NCI-H524 treated with DMSO at 0.1 percent for 48 hours (cell line): ENCODE data around the gene COTL1.

ENCODE experiments used
- DNase-seq: peaks from one replicate; lab custom pipeline; 2025; lab: John Stamatoyannopoulos, UW

The COTL1 gene

DNA sequence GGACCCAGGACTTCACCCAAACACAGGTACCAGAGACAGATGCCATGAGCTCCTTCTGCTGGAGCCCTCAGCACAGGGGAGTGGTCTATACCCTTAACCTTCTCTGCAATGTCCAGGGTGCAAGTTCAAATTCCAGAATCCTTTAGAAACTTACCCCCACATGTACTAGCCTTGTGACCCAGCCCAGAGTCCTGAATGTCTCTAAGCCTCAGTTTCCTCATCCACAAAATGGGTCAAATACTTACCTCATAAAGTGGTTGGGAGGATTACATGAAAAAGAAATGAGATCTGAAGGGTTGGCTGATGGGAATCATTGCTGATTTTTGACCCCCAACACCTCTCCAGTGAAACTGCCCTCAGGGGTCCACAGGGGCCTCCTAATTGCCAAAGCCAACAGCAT lies 21.7 kb downstream of the COTL1 start:
- no peak for DNase-seq

DNA sequence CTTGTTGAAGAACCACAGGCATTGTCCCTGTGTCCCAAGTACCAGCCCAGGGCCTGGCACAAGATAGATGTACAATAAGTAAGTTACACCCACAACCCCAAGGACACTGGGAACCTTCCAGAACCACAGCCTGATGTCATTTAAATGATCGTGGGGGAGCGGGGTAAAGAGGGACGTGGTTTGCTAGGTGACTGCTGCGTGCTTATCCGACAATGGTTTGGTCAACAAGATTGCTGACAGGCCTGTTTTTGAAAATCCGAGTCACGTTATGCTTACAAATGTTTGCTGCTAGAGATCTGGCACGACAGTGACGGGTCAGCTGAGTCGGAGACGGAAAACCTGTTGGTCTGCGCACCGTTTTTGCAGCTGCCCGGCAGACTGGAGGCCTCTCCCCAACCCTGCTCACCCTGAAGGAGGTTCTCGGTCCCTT lies 22.8 kb downstream of the COTL1 start:
- no peak for DNase-seq

DNA sequence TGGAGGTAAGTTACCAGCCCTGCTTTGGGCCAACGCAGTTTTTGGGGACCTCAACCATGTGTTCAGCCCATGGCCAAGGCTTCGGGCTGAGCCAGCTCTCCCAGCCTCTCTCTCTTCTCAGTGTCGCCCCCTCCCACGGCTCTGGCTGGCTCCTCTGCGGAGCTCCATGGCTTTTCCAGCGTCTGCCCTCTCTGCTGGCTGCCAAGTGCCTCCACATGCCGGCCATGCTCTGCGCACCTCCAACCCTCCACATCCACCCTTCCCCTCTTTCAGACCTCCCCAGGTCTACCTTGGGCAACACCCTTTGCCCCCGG lies 23.2 kb downstream of the COTL1 start:
- no peak for DNase-seq

DNA sequence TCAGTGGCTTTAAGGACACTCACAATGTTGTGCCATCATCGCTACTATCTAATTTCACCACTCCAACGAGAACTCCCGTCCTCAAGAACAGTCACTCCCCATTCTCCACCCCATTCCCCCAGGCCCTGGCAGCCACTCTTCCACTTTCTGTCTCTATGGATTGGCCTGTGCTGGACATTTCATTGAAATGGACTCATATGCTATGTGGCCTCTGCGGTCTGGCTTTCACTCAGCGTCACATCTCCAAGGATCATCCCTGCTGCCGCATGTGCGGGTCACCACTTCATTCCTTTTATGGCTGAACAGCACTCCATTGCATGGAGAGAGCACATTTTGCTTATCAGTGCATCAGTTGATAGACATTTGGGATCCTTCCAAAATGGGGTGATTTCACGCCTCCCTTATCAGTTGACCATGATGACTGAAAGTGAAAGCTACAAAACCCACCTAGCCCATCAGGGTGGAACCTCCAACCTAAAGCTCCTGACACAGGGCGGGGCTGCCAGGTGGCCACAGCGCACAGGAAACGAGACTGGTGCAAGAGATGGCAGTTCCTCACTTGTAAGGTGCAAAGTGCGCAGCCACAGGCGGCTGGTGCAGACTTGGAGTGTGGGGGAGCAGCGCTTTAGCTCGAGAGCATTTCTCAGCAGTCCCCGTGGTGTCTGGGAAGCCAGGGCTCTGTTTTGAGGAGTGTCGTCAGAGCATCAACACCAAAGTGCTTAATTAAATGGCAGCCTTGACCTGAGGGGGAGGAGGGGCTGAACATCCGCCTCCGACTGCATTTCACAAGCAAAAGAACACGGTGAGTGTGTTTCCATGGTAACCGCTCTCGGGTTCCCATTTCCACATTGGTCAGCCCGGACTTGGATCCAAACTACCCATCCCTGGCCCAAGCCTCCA lies 23.8 kb downstream of the COTL1 start:
- DNase-seq: no peak

DNA sequence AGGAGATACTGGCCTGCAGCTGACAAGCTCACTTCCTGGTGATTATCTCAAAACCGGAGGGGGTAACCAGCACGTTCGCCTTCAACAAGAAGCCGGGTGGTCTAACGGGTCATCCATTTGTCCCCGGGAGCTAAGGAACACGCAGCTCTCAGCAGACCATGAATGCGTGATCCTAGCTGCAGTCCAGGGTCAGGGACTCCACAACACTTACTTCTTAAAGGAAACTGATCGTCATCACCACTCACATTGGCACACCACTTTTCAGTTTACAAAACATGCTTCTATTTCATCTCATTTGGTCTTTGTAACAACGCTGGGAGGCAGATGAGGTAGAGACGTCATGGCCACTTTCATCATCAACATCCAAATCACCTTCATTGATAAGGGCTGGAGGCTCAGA lies 25.2 kb downstream of the COTL1 start:
- no peak for DNase-seq

DNA sequence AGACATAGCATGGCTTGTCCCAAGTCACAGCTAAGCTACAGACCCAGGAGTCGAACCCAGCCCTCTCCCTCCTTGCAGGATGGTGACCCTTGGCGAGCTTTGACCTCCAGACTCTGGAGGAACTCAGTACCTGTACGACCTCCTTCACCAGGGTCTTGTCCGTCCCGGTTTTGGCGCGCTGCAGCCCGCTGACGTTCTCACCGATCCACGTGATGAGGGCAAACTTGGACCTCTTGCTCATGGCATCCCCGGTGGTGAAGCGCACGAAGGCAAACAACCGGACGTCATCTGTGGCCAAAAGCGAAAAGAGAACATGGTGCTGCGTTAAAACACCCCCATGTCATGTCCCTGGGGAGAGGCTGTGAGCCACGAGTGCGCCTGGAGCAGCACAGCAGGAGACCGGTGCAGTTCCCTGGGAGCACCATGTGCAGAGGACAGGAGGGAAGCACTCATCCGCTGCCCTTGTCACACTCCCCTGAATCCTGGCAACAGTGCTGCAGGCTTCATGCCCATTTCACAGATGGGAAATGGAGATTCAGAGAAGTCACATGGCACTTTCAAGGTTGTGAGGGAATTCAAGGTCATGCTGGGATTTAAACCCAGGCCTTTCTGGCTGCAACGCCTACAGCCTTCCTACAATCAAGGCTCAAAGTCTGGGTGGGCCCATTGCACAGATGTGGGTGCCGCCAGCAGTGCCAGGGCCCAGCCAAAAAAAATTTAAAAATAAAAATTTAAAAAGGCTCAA lies 27.7 kb downstream of the COTL1 start:
- DNase-seq: no peak

DNA sequence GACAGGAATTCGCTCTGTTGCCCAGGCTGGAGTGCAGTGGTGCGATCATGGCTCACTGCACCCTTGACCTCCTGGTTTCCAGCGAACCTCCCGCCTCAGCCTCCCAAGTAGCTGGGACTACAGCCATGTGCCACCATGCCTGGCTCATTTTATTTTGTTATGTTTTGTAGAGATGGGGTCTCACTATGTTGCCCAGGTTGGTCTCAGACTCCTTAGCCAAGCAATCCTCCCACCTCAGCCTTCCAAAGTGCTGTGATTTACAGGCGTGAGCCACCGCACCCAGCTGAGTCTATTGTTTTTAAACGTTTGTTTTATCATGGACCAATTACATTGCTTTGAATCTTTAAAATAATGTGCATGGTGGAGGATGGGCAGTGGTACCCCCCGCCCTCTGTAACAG lies 28.9 kb downstream of the COTL1 start:
- DNase-seq: no peak

DNA sequence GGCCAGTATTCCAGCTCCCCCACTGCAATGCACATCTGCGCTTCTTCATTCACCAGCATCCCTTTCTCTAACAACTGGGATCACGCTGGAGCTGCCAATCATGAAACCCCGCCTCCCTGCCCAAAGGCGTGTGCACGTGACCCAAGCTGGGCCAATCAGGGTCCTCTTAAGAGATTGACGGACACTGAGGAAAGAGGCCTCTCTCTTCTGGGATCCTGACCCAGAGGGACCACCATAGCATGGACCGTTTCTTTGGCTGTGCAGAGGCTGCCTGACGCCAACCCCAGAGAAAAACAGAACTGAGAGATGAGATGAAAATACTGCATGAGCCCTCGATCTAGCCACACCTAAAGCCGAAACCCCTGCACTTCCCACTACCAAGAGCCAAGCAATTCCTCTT lies 32.0 kb downstream of the COTL1 start:
- no peak for DNase-seq

DNA sequence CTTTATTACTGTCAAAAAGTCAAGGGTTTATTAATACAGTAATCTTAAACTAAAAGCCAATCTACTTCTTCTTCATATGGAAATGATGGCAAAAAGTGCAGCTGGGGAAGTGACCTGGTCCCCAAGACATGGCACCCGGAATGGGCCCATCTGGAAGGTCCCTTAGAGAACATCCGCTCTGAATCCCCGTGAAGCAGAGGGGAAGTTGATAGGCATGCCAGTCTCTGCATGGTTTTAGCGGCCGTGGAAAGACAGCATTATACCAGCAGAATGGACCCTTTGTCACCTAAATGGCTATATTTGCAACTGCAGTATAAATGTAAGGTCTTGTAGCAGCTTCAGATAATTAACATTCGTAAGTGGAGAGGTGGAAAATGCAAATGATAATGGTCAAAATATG lies 32.4 kb downstream of the COTL1 start:
- DNase-seq: no peak

DNA sequence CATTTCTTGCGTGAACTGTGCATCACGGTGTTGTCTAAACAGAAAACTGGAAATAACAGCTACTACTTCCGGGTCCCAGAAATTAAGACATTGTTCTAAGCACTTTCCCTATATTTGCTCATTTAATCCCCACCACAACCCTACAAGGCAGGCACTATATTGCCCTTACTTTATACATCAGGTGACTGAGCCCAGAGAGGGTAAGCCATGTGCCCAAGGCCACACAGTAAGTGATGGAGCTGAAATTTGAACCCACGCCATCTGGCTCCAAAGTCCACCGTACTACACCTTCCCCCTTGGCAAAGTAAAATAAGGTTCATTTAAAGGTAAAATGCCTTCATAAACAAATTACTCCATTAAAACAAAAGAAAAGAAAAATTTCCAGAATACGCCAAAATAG lies 33.2 kb downstream of the COTL1 start:
- no peak for DNase-seq

DNA sequence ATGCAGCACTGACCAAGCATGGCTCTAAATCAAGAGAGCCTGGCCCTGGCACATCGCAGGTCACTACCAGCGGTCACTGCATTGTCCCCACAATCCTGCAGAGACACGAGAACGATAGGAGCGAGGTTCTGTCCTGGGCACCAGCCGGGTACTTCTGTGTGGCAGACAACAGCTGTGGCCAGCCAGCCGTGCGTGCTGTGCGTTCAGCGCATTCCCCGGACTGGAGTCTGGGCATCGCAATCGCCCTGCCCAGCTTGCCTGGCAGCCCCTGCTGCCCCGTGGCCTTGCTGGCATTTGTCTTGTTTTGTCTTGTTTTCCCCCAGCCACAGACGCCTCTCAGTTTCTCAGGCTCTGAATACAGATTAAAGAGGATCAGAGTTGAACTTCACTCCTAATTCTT lies 33.9 kb downstream of the COTL1 start:
- no peak for DNase-seq

DNA sequence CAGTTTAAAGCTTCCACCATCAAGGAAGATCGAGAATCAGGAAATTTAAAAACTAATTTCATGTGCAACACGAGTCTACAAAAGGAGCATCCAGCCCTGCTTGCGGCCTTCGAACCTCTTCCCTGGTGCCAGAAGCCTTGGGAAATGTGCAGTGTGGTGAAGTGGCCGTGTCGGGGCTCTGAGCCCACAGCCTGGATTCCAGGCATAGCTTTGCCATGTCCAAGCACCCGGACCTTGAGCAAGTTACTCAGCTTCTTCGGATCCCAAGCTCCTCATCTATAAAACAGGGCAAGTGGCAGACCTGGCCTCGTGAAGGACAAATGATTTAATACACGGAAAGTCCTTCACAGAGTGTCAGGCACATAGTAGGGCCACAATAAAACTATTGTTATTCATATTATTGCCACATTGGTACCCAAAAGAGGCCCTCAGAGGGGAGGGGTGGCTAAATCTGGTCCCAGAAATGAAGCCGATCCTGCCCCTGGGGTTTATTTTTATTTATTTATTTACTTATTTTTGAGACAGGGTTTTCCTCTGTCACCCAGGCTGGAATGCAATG lies 34.8 kb downstream of the COTL1 start:
- DNase-seq: no peak

DNA sequence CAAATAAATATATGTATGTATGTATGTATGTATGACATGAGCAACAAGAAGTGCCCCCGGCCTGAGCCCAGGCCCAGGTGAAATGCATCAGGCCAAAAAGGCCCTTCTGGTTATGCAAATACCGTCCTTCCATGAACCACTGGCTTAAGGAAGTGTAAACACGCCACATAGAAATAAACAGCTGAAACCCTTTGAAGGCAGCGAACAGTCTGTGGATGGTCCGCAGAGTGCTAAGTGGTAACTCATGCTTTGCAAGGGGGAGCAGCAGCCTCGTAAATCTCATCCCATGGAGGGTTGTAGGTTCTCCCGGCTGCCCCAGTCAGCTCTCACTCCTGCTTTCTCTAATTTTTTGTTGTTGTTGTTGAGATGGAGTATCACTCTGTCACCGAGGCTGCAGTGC lies 36.7 kb downstream of the COTL1 start:
- no peak for DNase-seq

DNA sequence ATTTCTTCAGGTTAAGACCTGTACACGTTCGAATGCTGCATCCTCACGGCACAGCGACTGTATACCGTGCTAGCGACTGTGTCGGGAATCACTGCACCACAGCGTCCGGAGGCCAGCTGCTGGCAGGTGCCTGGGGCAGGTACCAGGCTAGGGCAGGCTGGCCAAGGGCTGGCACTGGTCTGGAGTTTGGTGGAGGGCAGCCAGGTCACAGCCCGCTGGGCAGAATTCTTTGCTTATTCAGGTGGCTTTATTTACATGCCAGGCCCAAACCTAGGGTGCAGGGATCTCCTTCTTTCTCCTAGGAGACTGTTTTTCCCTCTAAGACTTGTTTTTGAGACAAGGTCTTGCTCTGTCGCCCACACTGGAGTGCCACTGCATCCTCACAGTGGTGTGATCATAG lies 37.9 kb downstream of the COTL1 start:
- no peak for DNase-seq

DNA sequence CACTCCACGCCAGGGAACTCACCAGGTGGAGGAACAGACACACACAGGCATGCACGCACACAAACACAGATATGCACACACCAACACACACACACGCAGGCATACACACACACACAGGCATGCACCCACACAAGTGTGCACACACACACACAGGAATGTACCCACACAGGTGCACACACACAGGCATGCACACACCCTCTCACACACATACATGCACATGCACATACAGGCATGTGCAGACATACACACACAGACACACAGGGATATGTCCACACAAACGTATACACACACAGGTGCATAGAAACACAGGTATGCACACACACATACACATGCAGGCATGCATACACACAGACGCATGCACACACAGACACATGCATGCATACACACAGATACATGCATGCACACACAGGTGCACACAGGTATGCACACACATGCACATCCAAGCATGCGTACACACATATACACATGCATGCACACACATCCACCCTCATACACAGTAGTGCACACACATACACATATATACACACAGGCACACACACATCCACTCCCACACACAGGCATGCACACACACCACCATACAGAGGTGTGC lies 39.2 kb downstream of the COTL1 start:
- no peak for DNase-seq

DNA sequence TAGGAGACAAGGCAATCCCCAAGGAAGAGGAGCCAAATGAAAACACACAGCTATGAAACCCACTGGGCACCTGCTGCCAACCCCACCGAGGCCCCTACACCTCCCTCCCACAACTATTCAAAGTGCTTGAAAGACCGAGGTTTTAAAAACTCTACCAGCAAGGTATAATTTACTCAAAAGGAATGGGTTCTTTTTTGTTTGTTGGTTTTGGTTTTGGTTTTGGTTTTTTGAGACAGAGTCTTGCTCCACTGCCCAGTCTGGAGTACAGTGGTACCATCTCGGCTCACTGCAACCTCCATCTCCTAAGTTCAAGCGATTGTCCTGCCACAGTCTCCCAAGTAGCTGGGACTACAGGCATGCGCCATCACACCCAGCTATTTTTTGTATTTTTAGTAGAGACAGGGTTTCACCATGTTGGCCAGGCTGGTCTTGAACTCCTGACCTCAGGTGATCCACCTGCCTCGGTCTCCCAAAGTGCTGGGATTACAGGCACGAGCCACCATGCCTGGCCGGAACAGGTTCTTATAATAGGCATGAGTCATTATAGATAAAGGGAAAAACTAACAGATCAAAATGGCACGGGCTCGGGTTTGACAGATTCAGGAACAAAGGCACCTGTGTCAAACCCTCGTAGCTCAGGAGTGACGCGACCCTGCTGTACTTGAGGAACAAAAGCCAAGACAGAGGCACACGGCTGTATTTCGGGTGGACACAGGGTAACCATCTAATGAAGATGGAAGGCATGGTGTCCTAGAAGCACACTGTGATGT lies 40.7 kb downstream of the COTL1 start:
- DNase-seq: no peak

DNA sequence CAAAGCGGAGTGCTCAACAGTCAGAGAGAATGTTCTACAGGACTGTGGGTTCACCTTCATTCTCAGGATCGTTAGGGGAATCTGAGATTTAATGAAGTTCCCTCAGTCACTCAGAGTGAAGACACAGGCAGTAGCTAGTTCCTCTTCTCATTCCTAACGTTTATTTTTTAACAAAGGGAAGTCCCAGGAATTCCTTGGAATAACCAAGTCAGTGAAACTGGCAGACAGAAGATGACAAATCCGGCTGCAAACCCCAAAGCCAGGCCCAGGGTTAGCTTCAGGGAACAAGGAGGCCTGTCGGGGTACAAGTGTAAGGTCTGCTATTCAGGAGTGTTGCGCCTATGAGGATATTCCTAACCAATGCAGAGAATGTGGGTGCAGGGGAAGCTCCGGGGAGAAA lies 42.0 kb downstream of the COTL1 start:
- no peak for DNase-seq

DNA sequence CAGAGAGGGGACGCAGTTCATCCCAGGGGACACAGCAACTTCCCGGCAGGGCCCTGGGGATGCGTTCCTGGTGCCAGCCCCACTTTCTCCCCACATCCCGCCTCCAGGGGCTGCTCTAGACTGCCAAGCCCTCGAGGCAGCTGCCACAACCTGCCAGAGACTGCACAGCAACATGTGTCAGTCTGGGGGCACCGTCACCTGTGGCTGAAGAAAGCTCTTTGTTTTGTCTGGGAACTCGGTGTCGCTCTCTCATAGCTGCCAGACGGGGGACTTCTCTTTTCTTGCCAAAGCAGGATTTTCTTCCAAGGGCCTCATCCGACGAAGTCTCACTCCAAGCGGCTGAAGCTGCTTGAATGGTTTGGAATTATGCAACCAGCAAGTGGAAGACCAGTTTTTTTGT lies 43.7 kb downstream of the COTL1 start:
- no peak for DNase-seq

DNA sequence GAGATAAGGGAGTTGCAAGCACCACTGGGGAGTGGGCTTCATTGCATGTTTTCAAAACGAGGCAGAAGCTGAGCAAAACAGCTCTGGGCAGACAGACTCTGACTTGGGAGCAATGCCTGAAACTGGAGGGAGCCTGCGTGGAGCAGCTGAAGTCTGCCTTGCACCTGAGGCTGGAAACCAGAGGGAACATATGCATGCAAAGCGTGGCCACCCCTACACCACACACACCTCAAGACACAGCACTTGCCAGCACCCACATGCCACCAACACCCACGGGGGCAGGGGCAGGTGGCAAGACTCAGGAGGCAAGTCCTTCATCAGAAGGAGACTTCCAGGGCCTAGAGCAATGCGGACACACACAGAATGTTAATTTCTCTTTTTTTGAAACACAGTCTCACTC lies 45.8 kb downstream of the COTL1 start:
- no peak for DNase-seq

DNA sequence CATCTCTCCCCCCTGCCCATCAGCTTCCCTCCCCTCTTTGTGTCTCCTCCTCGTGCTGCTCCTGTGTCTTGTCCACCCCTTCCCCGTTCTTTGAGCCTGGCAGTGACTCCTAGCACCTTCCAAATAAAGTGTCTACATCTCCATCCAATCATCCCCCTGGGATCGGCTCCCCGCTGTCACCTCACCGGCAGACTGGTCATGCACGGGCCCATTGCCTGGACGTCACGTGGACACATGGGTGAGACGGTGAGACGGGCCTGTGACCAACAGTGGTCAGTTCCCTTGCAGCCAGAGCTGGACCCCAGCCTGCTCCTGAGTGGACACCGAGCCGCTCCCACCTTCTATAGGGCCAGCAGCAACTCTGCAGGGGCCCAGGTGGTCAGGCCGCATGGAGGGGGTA lies 46.4 kb downstream of the COTL1 start:
- no peak for DNase-seq

DNA sequence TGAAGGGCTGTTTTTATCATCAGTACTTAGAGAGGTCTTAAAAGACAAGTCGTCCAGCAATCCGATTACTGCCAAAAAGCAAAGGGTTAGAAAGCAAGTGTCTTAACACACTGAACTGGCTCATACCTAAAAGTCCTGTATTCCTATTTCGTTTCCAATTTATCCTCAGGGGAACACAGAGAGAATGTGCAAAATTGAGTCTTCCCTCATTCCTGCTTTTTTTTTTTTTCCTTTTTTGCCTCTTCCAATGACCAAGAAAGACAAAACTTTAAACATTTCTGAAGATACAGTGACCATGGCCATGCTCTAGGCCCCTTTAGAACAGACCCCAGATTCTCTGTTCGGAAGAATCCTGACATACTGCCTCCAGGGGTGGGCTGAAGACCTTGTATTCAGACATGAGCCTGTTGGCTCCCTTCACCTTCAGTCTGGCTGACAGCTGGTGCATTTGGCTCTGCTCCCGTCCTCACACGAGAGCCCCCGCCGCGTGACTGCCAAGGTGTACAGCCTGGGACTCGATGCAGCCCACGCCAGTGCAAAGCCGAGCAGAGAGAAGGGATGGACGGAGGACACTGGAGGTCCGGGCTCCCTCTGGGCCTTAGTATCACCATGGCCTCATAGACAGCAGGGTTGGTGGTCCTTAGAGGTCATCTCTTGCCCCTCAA lies 47.0 kb downstream of the COTL1 start:
- peak; percentile 31 for DNase-seq
